GM23248 (cell line): ENCODE measurements around the gene AKTIP. TPM values are rescaled to one million over a fixed set of nuclear protein-coding genes. Genes with fewer than 3 reads are reported as not detected.
A peak's percentile ranks its signal among the peaks of the same experiment; 100 is the strongest.
"Not testable (repeated sequence)": the region's sequence is repeated elsewhere in the genome, so short reads cannot be mapped to it uniquely, and the experiment has no call there.

Experiments
- DNase-seq: peaks from one replicate; pipeline ENCODE4 v3.0.0-alpha.2; 2015
- H2AFZ ChIP-seq: fragments of 200-600 bp; sonication (generic); 2 replicates; pipeline ENCODE4 v1.6.1; 2016; ENCODE audit warnings: antibody characterized with exemption
- H3F3A ChIP-seq: fragments of 200-600 bp; sonication (generic); 2 replicates; pipeline ENCODE4 v1.6.1; 2016; ENCODE audit warnings: mild to moderate bottlenecking, antibody characterized with exemption, mixed run types; ENCODE audit not compliant: insufficient read depth
- H3K27ac ChIP-seq: fragments of 200-600 bp; sonication (generic); 2 replicates; pipeline ENCODE4 v1.5.1; 2016; ENCODE audit warnings: mild to moderate bottlenecking
- H3K27me3 ChIP-seq: fragments of 200-600 bp; sonication (generic); replicated peaks from 2 replicates; pipeline ENCODE4 v1.6.1; 2016; ENCODE audit warnings: mild to moderate bottlenecking; ENCODE audit not compliant: insufficient read depth
- H3K36me3 ChIP-seq: fragments of 200-600 bp; sonication (generic); 2 replicates; pipeline ENCODE4 v1.6.1; 2016; ENCODE audit warnings: low read depth, mild to moderate bottlenecking
- H3K4me1 ChIP-seq: fragments of 200-600 bp; sonication (generic); 2 replicates; pipeline ENCODE4 v1.6.1; 2016; ENCODE audit warnings: mild to moderate bottlenecking; ENCODE audit not compliant: insufficient read depth
- H3K4me2 ChIP-seq: fragments of 200-600 bp; sonication (generic); one replicate; pipeline ENCODE4 v1.6.1; 2016; ENCODE audit warnings: mild to moderate bottlenecking; ENCODE audit not compliant: unreplicated experiment
- H3K4me3 ChIP-seq: fragments of 200-600 bp; sonication (generic); 2 replicates; pipeline ENCODE4 v1.5.1; 2016; ENCODE audit warnings: mild to moderate bottlenecking
- H3K79me2 ChIP-seq: fragments of 200-600 bp; sonication (generic); 2 replicates; pipeline ENCODE4 v1.6.1; 2016; ENCODE audit warnings: mild to moderate bottlenecking; ENCODE audit not compliant: insufficient read depth
- H3K9ac ChIP-seq: fragments of 200-600 bp; sonication (generic); 2 replicates; pipeline ENCODE4 v1.6.1; 2016; ENCODE audit warnings: mild to moderate bottlenecking
- H3K9me2 ChIP-seq: fragments of 200-600 bp; sonication (generic); 2 replicates; pipeline ENCODE4 v1.6.1; 2016; ENCODE audit warnings: mixed run types, mild to moderate bottlenecking, moderate library complexity; ENCODE audit not compliant: insufficient read depth
- H3K9me3 ChIP-seq: fragments of 200-600 bp; sonication (generic); one replicate; pipeline ENCODE4 v1.6.1; 2017; ENCODE audit warnings: low read depth
- H4K20me1 ChIP-seq: fragments of 200-600 bp; sonication (generic); 2 replicates; pipeline ENCODE4 v1.6.0; 2016; ENCODE audit not compliant: insufficient read depth
- EZH2 ChIP-seq: fragments of 200-600 bp; sonication (generic); IDR thresholded peaks from 2 replicates; pipeline ENCODE4 v1.6.1; 2018; ENCODE audit warnings: antibody characterized with exemption, mild to moderate bottlenecking; ENCODE audit not compliant: insufficient read depth, poor library complexity, severe bottlenecking
- EZH2phosphoT487 ChIP-seq: fragments of 200-600 bp; sonication (generic); IDR thresholded peaks from 2 replicates; pipeline ENCODE4 v1.6.1; 2018; ENCODE audit warnings: antibody characterized with exemption, moderate library complexity, mild to moderate bottlenecking, low read depth; ENCODE audit not compliant: insufficient read depth
- WGBS, 2 experiments: methylation state at CpG; one replicate each; pipeline ENCODE4 v1.1.6; 2015 to 2017; ENCODE audit warnings: low lambda C conversion rate in 2 of 2, low coverage in 1 of 2; ENCODE audit errors: missing lambda C conversion rate in 2 of 2; 5-methylcytosine and 5-hydroxymethylcytosine counted together
- in situ Hi-C: fragments of 300-500 bp; cut with MboI; formaldehyde crosslinking; loops from 2 replicates; pipeline ENCODE4 v1.15.0; 2020
- polyA plus RNA-seq: library from polyadenylated mRNA; unstranded; fragments of >200 nt; fragmentation: Nextera tagmentation; extraction: Ambion mirVana; gene quantifications from 2 replicates; pipeline ENCODE4 v1.2.1, GENCODE V29; 2016
- total RNA-seq: library from RNA; depleted of rRNA; stranded (reverse); fragments of >200 nt; shearing (Covaris generic); gene quantifications from 2 replicates; pipeline ENCODE4 v1.2.3, GENCODE V29; 2014

AKTIP gene
- total and polyA plus RNA-seq, 2 experiments from 2014 or later: 16.4 to 23.7 TPM

DNA sequence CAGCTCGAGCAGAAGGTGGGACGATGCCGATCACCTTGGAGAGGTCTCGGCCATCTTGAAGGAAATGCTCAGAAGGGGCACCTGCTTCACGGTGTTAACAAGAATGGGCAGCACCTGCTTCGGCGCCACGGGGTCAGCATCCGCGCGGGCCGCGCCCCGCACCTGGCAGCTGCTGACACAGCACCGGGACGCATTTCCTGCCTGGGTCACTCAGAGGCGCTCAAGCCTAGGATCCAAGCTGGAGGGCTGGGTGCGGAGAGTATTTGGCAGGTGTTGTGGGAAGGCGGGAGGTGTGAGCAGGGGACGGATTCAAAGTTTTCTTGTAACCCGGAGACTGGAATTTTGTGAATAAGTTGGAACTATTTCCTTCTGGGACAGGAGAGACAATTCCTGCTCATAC lies 39.3 kb upstream of the AKTIP start:
- in situ Hi-C loops: loop anchor here (25.0 kb wide), 1 partner anchor 1720 kb away; no protein-coding TSS in a partner anchor
- no peak for DNase-seq
- 79 to 85% methylated on average over 21 of the region's 21 CpGs for WGBS, 2 experiments

DNA sequence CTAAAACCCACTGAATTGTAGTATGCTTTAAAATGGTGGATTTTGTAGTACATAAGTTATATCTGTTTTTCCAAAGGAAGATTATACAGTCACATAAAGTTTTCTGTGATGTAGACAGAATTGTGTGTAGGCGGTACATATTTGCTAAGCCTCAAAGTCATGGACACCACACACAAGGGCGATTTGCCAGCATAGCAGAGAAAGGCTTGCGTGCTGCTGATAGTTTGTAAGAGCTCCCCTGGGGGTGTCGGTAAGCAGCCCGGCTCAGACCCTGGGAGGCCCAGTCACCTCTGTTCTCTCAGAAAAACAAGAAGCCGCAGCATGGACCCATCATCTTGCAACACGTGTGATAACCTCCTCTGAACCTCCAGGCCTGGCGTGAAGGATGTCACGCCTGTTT lies 38.3 kb upstream of the AKTIP start:
- H3K27ac ChIP-seq: no peak overlapping the region
- H3K9ac ChIP-seq: no peak overlapping the region
- H3K36me3 ChIP-seq: no peaks in the 10 kb centered on the region
- no peaks in the 10 kb centered on the region for H3K9me2 ChIP-seq
- H3K4me3 ChIP-seq: no peak overlapping the region
- H3K4me2 ChIP-seq: no peak overlapping the region
- no peak for TF ChIP-seq EZH2
- TF ChIP-seq EZH2phosphoT487: no peak
- no peak overlapping the region for H2AFZ ChIP-seq
- H3K9me3 ChIP-seq: no peaks in the 10 kb centered on the region
- no peaks in the 10 kb centered on the region for H4K20me1 ChIP-seq
- in situ Hi-C loops: loop anchor here (25.0 kb wide), 1 partner anchor 1721 kb away; no protein-coding TSS in a partner anchor
- no peaks in the 10 kb centered on the region for H3K27me3 ChIP-seq
- DNase-seq: peak; percentile 52
- no peaks in the 10 kb centered on the region for H3F3A ChIP-seq
- 76 to 88% methylated on average over 9 of the region's 9 CpGs for WGBS, 2 experiments
- H3K79me2 ChIP-seq: no peaks in the 10 kb centered on the region
- no peaks in the 10 kb centered on the region for H3K4me1 ChIP-seq

More for the DNA sequence above, 39.3 kb upstream of the AKTIP start:
- H3K4me2 ChIP-seq: no peak overlapping the region
- H3K9ac ChIP-seq: no peak overlapping the region
- no peaks in the 10 kb centered on the region for H3K9me3 ChIP-seq
- H3K4me1 ChIP-seq: no peaks in the 10 kb centered on the region
- H3K4me3 ChIP-seq: no peak overlapping the region
- no peak overlapping the region for H2AFZ ChIP-seq
- TF ChIP-seq EZH2phosphoT487 (no peak), EZH2 (no peak)
- no peak overlapping the region for H3K27ac ChIP-seq
- H3F3A ChIP-seq: no peaks in the 10 kb centered on the region
- no peaks in the 10 kb centered on the region for H4K20me1 ChIP-seq
- H3K36me3 ChIP-seq: no peaks in the 10 kb centered on the region
- no peaks in the 10 kb centered on the region for H3K27me3 ChIP-seq
- H3K9me2 ChIP-seq: no peaks in the 10 kb centered on the region
- no peaks in the 10 kb centered on the region for H3K79me2 ChIP-seq

- not testable (repeated sequence) for H3K27me3 ChIP-seq, H3K4me2 ChIP-seq, H3K9me2 ChIP-seq, H3K27ac ChIP-seq, H3K4me3 ChIP-seq, H3K79me2 ChIP-seq, H3K4me1 ChIP-seq, H3F3A ChIP-seq, H2AFZ ChIP-seq, H3K9me3 ChIP-seq, H4K20me1 ChIP-seq, H3K9ac ChIP-seq, DNase-seq, H3K36me3 ChIP-seq
- in situ Hi-C loops: loop anchor here (25.0 kb wide), 1 partner anchor 1722 kb away; no protein-coding TSS in a partner anchor
- 64 to 70% methylated on average over 13 of the region's 13 CpGs for WGBS, 2 experiments
These were observed 37.0 kb upstream of the AKTIP start for GRCh38 chr16:53539759-53540718.

- H3K27ac ChIP-seq, H3K4me1 ChIP-seq, H2AFZ ChIP-seq, H3K79me2 ChIP-seq, H3K4me3 ChIP-seq, H3F3A ChIP-seq, H3K9me3 ChIP-seq, H3K9me2 ChIP-seq, H3K27me3 ChIP-seq, H3K9ac ChIP-seq, DNase-seq, H3K36me3 ChIP-seq, H4K20me1 ChIP-seq, H3K4me2 ChIP-seq: not testable (repeated sequence)
- WGBS, 2 experiments: 87% methylated on average over 22 of the region's 27 CpGs; no CpG with 5 or more reads in 1 of the 2 experiments
- in situ Hi-C loops: loop anchor here (25.0 kb wide), 1 partner anchor 1723 kb away; no protein-coding TSS in a partner anchor
These were observed 36.3 kb upstream of the AKTIP start for GRCh38 chr16:53539346-53539745.
